Astrocyte of the cerebellum (primary cell): ENCODE data around the gene ZCCHC2.

Source experiments
- DNase-seq: peaks from one replicate; pipeline ENCODE4 v3.0.0-alpha.2; 2011; ENCODE audit warnings: low read depth
- H3K4me3 ChIP-seq: 2 replicates; pipeline ENCODE4 v1.5.1; 2011; ENCODE audit warnings: mild to moderate bottlenecking, low read depth, low read length, moderate library complexity
- CTCF ChIP-seq: IDR thresholded peaks from 2 replicates; pipeline ENCODE4 v1.5.1; 2012; ENCODE audit warnings: low read length, low read depth, moderate library complexity, mild to moderate bottlenecking; ENCODE audit errors: missing control alignments
- in situ Hi-C: cut with HindIII; loops from 2 replicates; pipeline ENCODE4 v1.10.0; 2017; ENCODE audit warnings: low sequenced_read_pairs

ZCCHC2 gene

GRCh38 chr18:62617793-62618591 is 95.2 kb downstream of the ZCCHC2 start:
- TF ChIP-seq CTCF = no peak
- H3K4me3 ChIP-seq = no peak overlapping the region
- in situ Hi-C loops = no loop called here
- DNase-seq = no peak

GRCh38 chr18:62618735-62619134 is 95.9 kb downstream of the ZCCHC2 start:
- DNase-seq = no peak
- H3K4me3 ChIP-seq = no peak overlapping the region
- TF ChIP-seq CTCF = no peak
- in situ Hi-C loops = no loop called here

DNA sequence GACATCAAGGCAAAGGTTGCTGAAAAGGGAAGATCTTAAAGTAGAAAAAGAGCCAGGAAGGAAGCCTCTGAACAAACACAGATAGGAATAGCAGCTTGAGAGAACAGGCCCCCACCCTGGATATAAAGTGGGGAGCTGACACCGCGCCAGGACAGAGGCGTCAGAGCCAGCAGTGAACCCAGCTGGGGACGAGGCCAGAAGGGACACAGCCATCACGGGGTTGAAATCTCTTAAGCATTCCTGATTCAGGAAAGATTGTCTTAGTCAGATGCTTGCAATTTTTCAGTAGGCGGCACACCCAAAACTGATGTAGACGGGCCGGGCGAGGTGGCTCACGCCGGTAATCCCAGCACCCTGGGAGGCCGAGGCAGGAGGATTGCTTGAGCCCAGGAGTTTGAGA is 98.7 kb downstream of the ZCCHC2 start:
- TF ChIP-seq CTCF = no peak
- in situ Hi-C loops = no loop called here
- H3K4me3 ChIP-seq = no peak overlapping the region
- DNase-seq = no peak

- in situ Hi-C loops = no loop called here
- no peak for DNase-seq
These were observed 102.2 kb downstream of the ZCCHC2 start for GRCh38 chr18:62625019-62625418.

More at GRCh38 chr18:62625019-62625418, 102.2 kb downstream of the ZCCHC2 start:
- TF ChIP-seq CTCF = no peak
- no peak overlapping the region for H3K4me3 ChIP-seq
